IPS-18c (cell line): ENCODE measurements around the gene PARD6G.
"Not testable (repeated sequence)": the region's sequence is repeated elsewhere in the genome, so short reads cannot be mapped to it uniquely, and the experiment has no call there.

Source experiments
- H3K4me3 ChIP-seq: 2 replicates; pipeline ENCODE4 v1.7.0; 2013; ENCODE audit warnings: low read depth, mild to moderate bottlenecking, low read length, moderate library complexity; ENCODE audit not compliant: insufficient read depth
- H3K9me3 ChIP-seq: one replicate; pipeline ENCODE4 v1.6.1; 2013; ENCODE audit warnings: mild to moderate bottlenecking, low read length, moderate library complexity; ENCODE audit not compliant: control insufficient read depth, insufficient read depth

The PARD6G gene

GRCh38 chr18:80228051-80228848, 19.1 kb downstream of the PARD6G start:
- H3K9me3 ChIP-seq = no peaks in the 10 kb centered on the region
- H3K4me3 ChIP-seq = no peak overlapping the region

- no peak overlapping the region for H3K4me3 ChIP-seq
- no peaks in the 10 kb centered on the region for H3K9me3 ChIP-seq
These were observed 19.8 kb downstream of the PARD6G start for GRCh38 chr18:80227472-80227871.

- no peak overlapping the region for H3K4me3 ChIP-seq
- no peaks in the 10 kb centered on the region for H3K9me3 ChIP-seq
These were observed 21.6 kb downstream of the PARD6G start for GRCh38 chr18:80225685-80226084.

DNA sequence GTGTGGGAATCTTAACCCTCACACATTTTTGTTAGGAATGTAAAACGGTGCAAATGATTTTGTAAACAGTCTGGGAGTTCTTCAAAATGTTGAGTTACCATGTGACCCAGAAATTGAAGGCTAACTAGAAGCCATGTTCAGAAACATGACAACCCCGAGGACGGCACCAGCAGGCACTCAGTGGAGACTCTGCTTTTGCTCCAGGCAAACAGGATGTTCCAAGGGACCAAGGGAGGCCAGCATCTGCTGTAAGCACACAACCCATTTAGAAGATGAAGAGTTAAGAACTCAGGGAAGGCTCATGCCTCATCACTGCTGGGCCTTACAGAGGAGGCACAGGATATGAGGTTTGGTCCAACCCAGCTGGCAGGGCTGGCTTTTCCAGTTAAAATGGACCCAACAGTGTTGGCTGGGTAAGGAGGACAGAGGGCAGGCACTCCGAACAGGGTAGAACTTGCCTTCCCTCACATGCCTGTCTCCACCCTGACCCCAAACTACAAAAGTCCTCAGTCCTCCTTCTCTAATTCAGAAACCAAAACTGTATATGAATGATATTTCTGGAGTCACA, 23.6 kb downstream of the PARD6G start:
- no peak overlapping the region for H3K4me3 ChIP-seq

GRCh38 chr18:80219488-80219887, 27.8 kb downstream of the PARD6G start:
- not testable (repeated sequence) for H3K9me3 ChIP-seq, H3K4me3 ChIP-seq

More for the DNA sequence above, 23.6 kb downstream of the PARD6G start:
- H3K9me3 ChIP-seq = no peaks in the 10 kb centered on the region

GRCh38 chr18:80218341-80219227, 28.7 kb downstream of the PARD6G start:
- Histone ChIP-seq H3K9me3 (no peaks in the 10 kb centered on the region), H3K4me3 (no peak overlapping the region; the same call in 1 of the 2 replicates)

- Histone ChIP-seq H3K9me3 (no peaks in the 10 kb centered on the region), H3K4me3 (no peak overlapping the region)
These were observed 34.1 kb downstream of the PARD6G start for GRCh38 chr18:80213182-80213581.

GRCh38 chr18:80210312-80211083, 36.8 kb downstream of the PARD6G start:
- Histone ChIP-seq H3K4me3 (no peak overlapping the region), H3K9me3 (no peaks in the 10 kb centered on the region)

GRCh38 chr18:80208620-80209019, 38.7 kb downstream of the PARD6G start:
- Histone ChIP-seq H3K4me3 (no peak overlapping the region), H3K9me3 (no peaks in the 10 kb centered on the region)

DNA sequence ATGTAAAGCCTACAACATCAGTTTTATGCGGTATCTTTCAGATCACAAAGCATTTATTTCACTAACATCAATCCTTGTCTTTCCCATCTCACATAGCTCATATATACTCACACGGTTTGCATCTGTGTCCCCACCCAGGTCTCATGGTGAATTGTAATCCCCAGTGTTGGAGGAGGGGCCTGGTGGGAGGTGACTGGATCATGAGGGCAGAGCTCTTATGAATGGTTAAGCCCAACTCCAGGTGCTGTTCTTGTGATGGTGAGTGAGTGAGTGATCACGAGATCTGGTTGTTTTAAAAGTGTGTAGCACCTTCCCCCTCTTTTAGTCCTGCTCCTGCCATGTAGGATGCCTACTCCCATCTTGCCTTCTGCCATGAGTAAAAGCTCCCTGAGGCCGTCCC, 42.0 kb downstream of the PARD6G start:
- no peaks in the 10 kb centered on the region for H3K9me3 ChIP-seq
- no peak overlapping the region for H3K4me3 ChIP-seq

DNA sequence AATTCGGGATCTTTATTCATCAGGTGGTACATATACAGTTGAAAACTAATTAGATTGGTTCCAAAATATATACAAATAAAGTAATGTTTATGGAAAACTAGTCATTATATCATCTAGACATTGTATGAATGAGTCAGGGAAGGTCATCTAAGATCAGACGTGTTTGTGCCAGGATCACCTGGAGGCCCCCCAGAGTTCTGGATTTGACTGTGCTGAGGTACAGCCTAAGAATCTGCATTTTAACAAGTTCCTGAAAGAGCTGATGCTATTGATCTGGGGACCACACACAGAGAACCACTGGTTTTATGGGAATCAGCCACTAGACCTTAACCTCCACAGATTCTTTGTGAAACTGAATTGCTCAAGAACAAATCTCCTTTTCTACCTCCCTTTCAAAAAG, 43.2 kb downstream of the PARD6G start:
- H3K9me3 ChIP-seq = no peaks in the 10 kb centered on the region
- no peak overlapping the region for H3K4me3 ChIP-seq

- H3K4me3 ChIP-seq = no peak overlapping the region
- no peaks in the 10 kb centered on the region for H3K9me3 ChIP-seq
These were observed 44.1 kb downstream of the PARD6G start for GRCh38 chr18:80203249-80203648.

DNA sequence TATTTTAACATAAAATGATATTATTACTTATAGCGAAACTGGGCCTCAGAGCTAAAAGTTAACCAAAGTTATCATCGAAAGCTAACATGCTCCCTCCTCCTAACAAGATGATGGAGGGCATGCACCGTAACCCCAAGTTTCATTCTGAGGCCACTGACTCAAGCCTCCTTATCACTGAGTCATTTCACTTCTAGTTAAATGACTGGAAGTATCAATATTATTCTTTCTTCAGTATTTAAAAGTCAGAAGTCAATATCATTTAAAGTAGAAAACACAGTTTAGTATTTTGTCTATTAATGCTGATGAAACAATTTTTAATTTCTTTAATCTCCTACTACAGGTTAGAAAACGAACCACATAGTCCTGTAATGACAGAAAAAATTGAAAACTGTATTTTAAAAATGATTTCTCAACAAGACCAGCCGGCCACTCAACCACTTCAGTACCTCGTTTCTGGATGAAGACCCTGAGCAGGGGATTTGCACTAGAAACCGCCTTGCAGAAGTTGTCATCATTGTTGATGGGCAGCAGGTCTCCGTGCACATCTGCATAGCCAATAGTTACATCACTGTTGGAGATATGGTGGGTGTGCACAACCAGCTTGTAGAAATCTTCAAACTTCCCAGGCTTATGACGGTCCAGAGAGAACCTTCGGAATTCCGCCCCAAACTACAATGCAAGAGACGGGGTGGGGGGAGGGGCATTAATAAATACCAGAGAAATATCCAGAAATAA, 44.9 kb downstream of the PARD6G start:
- Histone ChIP-seq H3K9me3 (no peaks in the 10 kb centered on the region), H3K4me3 (no peak overlapping the region)

GRCh38 chr18:80201739-80202138, 45.6 kb downstream of the PARD6G start:
- Histone ChIP-seq H3K4me3 (no peak overlapping the region), H3K9me3 (no peaks in the 10 kb centered on the region)

GRCh38 chr18:80200932-80201672, 46.2 kb downstream of the PARD6G start:
- no peaks in the 10 kb centered on the region for H3K9me3 ChIP-seq
- H3K4me3 ChIP-seq = no peak overlapping the region
